HG03280 (cell line): ENCODE measurements around the gene ASTN2.

ENCODE experiments used
- ATAC-seq: cut with Tn5 transposase; IDR thresholded peaks from one replicate; pipeline ENCODE4 v1.9.1; 2021; ENCODE audit warnings: mild to moderate bottlenecking, moderate library complexity; ENCODE audit not compliant: unreplicated experiment

ASTN2 gene

DNA sequence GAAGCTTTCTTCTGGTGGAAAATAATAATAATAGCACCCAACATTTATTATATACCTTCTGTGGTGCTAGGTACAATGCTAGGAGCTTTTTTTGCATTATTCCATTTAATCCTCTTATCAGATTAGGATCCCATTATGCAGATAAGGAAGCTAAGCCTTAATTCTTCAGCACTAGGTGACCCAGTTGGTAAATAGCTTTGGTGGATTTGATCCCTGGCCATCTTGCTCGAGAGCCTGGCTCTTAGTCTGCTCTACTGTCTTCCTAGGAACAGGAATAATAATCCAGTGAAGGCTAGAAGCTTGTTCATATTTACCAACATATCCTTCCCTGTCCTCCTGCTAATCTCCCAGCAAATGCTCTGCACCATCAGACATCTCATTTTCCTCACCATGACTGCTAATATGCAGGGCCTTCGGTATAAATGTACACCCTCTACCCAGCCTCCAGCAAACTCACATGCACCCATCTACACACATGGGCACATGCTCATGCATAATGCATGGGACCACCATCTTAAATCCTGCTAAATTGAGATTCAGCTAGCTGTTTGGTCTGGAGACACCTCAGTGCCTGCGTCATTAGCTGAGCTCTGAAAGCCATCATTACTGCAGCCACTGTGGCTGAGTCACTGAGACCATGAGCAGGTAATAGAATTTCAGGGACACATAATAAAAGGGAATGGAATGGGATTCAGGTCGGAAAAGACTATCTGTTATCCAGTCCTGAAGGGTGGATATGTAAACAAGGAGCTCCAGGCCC is 640.3 kb downstream of the ASTN2 start:
- no peak for ATAC-seq

DNA sequence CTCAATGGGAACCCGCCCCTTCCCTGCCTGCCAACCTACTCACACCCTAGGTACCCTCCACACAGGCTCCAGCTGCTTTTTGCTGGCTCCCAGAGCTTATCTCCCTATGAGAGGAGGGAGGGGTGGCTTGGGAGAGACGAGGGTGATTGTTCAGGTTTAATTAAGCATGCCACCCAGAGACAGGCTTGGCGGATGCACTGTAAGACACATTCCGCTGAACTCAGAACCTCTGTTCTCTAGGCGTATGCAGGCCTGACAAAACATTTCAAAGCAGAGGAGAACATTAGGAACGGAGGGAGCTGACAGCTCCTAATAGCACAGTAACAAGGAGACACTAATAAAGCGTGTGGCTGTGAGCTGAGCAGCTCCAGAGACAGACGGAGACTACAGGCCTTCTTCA is 647.6 kb downstream of the ASTN2 start:
- ATAC-seq, result no peak

GRCh38 chr9:116765011-116765410 is 649.8 kb downstream of the ASTN2 start:
- no peak for ATAC-seq

- no peak for ATAC-seq
These were observed 651.1 kb downstream of the ASTN2 start for GRCh38 chr9:116763770-116764169.

DNA sequence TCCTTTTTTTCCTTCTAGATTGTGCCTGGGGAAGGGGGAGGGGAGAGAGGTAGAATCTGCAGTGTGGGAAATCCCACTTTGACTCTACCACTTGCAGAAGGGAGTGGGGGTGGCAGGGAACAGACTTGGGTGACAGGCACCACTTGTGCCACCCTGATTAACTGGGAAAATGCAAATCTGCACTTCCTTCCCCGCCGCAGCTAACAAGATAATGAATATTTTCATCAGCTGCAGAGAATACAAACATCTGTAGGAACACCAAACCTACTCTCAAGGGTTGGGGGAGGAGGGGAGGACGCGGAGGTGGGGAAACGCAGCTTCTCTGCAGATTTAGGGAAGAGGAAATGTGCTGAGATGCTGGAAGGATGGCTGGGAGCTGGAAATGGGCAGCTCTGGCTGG is 654.2 kb downstream of the ASTN2 start:
- no peak for ATAC-seq

DNA sequence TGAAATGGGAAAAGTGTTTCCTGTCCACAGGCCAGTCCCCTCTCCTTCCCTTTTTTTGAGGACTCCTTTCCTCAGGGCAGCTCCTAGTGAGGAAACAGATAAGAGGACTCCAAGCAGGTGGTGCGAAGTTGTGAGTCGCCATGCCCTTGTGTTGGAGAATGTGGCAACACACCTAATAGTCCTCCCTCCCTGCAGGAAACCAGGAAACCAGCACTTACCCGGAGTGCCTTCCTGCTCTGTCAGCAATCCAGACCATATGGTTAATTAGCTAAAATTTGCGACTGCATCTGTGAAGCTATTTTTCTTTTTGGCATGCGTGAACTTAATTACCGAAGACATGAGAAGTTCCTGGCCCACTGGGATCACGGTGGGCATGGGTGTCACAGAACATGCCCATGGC is 657.8 kb downstream of the ASTN2 start:
- ATAC-seq, result no peak

DNA sequence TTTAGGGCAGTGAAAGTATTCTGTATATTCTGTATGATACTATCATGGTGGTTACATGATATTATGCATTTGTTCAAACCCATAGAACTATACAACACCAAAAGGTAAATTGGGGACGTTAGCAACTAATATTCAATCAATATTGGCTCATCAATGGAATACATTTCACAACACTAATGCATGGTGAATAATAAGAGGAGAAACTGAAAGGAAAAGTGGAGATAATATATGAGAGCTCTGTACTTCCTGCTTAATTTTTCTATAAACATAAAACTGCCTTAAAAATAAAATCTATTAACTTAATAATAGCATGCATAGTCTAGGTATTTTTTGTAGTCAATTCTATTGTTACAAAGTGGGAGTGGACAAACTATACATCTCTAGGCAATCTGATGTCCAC is 661.5 kb downstream of the ASTN2 start:
- no peak for ATAC-seq

GRCh38 chr9:116750510-116750909 is 664.3 kb downstream of the ASTN2 start:
- ATAC-seq, result no peak

GRCh38 chr9:116749772-116750171 is 665.1 kb downstream of the ASTN2 start:
- ATAC-seq, result no peak

- ATAC-seq, result no peak
These were observed 665.7 kb downstream of the ASTN2 start for GRCh38 chr9:116749176-116749575.

GRCh38 chr9:116741742-116742141 is 673.1 kb downstream of the ASTN2 start:
- ATAC-seq, result no peak

DNA sequence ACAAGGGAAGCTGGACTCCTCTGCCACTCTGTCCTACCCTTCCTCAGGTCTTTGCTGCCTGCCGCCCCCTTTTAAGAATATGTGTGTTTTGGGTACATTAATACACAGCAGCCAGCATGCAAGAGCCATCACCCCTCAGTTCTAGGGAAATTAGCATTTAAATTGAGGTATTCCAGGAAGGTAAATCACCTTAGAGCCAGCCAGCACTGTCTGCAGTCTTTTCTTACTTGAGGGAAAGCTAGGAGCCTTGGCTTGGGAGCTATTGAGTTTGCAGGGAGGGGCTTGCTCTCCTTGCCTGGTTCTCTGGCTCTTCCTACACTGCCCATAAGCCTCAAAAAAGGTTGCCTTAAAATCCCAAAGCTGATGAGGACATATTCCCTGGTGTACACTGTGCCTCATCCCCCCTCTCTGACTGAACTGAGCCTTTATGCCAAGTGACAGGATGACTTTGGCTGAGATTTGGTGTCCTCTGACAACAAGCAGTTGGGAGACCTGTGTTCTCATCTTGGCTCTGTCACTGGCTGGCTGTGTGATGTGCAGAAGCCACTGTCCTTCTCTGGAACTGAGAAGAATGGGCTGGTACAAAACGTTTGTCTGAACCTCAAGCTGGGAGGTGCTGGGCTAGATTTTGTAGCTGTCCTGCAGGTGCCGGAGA is 673.6 kb downstream of the ASTN2 start:
- ATAC-seq, result no peak

GRCh38 chr9:116737152-116737546 is 677.7 kb downstream of the ASTN2 start:
- peak; percentile 60 for ATAC-seq

DNA sequence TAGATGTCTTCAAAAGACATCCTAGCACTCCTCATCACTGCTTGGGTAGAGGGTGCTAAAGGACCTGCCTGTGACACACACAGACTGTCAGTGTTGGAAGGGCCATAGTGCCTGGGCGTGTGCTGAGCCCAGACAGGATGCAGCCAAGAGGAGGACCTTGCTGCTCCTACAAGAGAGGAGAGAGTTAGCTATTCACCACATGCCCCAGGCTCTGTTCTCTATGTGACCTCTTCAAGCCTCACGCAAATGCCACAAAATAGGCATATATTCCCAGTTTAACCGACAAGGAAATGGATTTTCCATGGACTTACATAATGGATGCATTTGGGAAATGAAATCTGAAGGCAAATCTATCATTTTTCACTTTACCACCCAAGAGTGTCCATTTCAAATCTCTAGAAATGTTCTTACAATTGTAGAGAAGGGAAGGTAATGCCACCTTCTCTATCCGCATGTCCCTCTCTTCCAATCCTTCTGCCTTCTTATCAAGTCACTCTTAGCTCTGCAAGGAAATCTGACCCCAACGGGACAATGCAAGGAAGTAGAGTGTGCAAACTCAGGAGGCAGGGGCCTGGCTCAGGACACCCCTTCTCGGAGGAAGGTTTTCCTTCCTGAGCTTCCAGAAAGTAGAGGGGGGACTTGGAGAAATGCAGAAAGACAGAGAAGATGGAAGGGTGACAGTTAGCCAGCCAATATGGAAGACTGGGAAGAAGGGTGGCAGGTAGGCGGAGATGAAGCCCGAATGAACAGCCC is 678.3 kb downstream of the ASTN2 start:
- ATAC-seq, result no peak

DNA sequence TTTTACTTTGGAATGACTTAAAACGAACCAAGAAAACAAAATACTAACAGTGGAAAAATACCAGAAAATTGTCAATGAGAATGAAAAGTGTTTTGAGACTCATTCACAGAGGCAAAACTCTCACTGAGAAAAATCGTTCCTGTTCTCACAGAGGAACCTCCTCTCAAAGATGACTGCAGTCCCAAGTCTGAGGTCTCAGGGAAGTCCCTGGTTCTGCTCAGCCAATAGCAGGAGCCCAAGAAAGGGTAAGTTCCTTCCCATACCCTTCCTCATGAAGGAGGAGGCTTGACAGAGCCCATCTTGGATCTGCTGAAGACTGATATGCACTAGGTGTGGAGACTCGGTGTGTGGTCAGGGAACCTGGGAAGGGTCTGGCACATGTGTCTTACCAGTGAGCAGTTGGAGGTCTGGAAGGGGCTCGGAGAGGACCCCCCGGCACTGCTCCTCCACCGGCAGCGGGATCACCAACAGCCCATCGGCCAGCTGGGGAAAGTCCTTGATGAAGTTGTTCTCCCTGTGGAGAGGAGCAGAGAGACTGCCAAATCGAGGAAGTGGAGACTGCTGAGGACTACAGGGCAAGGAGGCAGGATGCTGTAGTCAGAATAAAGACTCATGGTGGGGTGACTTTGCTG is 681.7 kb downstream of the ASTN2 start:
- ATAC-seq, result no peak

- ATAC-seq, result no peak
These were observed 688.3 kb downstream of the ASTN2 start for GRCh38 chr9:116726602-116727001.

DNA sequence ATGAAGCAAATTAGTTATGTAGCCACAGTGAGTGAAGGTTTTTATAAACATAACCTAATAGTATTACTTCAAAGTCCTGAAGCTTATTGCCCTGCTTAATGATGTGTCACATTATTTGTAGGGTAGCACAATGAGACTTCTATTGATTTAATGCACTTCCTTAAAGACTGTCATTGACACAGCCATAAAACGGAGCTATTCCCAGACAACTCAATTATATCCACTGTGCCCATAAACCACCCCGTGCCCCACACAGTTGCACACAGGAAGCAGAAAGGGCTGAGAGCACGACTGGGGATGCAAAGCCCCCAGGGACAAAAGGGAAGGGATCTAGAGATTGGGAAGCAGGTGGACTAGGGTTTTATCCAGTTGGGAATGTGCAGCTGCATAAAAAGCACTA is 690.7 kb downstream of the ASTN2 start:
- no peak for ATAC-seq

DNA sequence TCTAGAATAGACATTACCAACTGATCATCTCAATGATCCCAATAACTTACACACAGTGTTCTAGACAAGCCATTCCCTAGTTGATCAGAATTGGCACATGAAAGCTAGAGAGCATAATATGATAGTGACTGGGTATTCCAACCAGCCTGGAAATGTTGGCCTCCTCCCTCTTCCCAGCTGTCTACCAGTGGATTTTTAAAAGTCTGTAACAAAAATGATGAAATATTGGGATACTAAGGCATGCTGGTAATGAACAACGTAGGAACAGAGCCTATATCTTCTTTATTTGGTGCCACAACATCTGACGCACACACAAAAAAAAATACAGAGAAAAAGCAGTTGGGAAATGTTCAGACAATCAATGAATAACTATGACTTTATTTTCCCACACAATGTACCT is 692.9 kb downstream of the ASTN2 start:
- ATAC-seq, result no peak

DNA sequence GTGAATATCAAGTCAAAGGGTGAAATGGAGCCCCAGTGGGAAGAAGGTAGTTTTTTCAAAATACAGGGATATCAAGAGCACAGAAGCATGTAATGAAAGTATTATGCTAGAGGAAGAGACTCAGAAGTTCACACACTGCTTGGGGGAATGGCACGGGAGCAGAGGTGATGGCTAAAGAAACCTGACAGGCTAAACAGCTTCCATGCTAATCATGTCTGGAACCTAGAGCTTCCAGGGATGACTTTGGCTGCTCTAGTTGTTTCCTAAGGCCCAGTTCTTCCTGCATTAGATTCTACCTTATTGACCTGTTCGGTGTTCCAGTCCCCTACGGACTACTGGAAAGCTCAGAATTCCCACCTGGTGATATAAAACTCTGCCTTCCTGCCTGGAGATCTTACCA is 693.4 kb downstream of the ASTN2 start:
- no peak for ATAC-seq

- ATAC-seq, result no peak
These were observed 694.7 kb downstream of the ASTN2 start for GRCh38 chr9:116720111-116720510.

DNA sequence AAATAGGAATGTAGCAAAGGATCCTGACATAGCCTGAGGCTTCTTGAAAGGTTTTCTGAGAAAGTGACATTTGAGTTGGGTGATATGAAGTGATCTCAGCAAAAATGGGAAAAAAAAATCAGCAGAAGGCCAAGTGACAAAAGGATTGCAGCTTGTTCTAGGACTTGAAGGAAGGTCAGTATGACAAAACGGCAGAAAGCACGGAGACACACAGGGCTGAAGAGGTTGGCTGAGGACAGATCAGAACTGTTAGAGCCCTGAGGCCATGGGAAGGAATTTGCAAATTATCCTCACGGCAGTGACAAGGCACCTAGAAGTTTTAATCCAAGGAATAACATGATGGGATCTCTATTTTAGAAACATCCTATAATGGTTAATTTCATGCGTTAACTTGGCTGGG is 696.7 kb downstream of the ASTN2 start:
- no peak for ATAC-seq

DNA sequence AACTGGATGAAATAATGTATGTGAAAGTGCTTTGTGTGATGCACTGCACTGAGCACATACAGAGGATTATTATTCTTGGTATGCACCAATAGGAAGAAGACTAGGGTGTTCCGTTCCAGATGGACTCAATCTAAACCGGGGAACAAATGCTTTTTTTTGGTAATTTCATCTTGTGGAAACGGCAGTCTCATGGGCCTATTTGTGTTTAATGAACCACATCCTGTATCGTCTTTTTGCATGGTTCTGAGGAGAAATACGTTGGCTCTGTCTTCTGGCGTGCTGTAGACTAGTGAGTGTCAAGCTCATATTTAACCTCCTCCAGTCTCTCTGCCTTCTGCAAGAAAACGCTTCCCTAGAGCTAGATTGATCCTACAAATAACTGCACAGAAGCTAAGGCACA is 697.7 kb downstream of the ASTN2 start:
- no peak for ATAC-seq
